ENCODE data around the gene ERAL1.
"Not testable (repeated sequence)": the region's sequence is repeated elsewhere in the genome, so short reads cannot be mapped to it uniquely, and the experiment has no call there.

Gene ERAL1

GRCh38 chr17:28854457-28855335 is at the start of gene ERAL1:
Gene ERAL1 (plus strand): TSS chr17:28855016. CDS start chr17:28855035, 19 bp downstream.
- peak; percentile 91 for DNase-seq (ENCODE audit: low spot score)

GRCh38 chr17:28807925-28808634 is 46.7 kb upstream of the ERAL1 start:
- peak; percentile 64 for DNase-seq (ENCODE audit: low spot score)

- DNase-seq (ENCODE audit: low spot score): no peak
These were observed 44.4 kb upstream of the ERAL1 start for GRCh38 chr17:28810437-28810836.

GRCh38 chr17:28811651-28812090 is 43.1 kb upstream of the ERAL1 start:
- peak; percentile 19 for DNase-seq (ENCODE audit: low spot score)

- DNase-seq (ENCODE audit: low spot score): peak; percentile 99
These were observed 42.6 kb upstream of the ERAL1 start for GRCh38 chr17:28812091-28812747.

GRCh38 chr17:28812748-28813377 is 42.0 kb upstream of the ERAL1 start:
- peak; percentile 52 for DNase-seq (ENCODE audit: low spot score)

GRCh38 chr17:28816540-28816939 is 38.3 kb upstream of the ERAL1 start:
- DNase-seq (ENCODE audit: low spot score): no peak

GRCh38 chr17:28818819-28819221 is 36.0 kb upstream of the ERAL1 start:
- DNase-seq (ENCODE audit: low spot score): no peak

- no peak for DNase-seq (ENCODE audit: low spot score)
These were observed 35.2 kb upstream of the ERAL1 start for GRCh38 chr17:28819582-28819981.

GRCh38 chr17:28827672-28828071 is 27.1 kb upstream of the ERAL1 start:
- no peak for DNase-seq (ENCODE audit: low spot score)

- DNase-seq (ENCODE audit: low spot score): peak; percentile 11
These were observed 26.3 kb upstream of the ERAL1 start for GRCh38 chr17:28828294-28829040.

- no peak for DNase-seq (ENCODE audit: low spot score)
These were observed 20.4 kb upstream of the ERAL1 start for GRCh38 chr17:28834420-28834819.

GRCh38 chr17:28836541-28836940 is 18.3 kb upstream of the ERAL1 start:
- DNase-seq (ENCODE audit: low spot score): not testable (repeated sequence)

- DNase-seq (ENCODE audit: low spot score): no peak
These were observed 15.6 kb upstream of the ERAL1 start for GRCh38 chr17:28839221-28839620.

GRCh38 chr17:28841901-28842281 is 12.9 kb upstream of the ERAL1 start:
- DNase-seq (ENCODE audit: low spot score): no peak

- peak; percentile 99 for DNase-seq (ENCODE audit: low spot score)
These were observed 12.4 kb upstream of the ERAL1 start, which contains the start of gene FAM222B for GRCh38 chr17:28842282-28843012. Gene FAM222B (minus strand): TSS chr17:28842790. CDS start chr17:28766667, 76,123 bp downstream.

GRCh38 chr17:28843816-28844148 is 11.0 kb upstream of the ERAL1 start:
- DNase-seq (ENCODE audit: low spot score): no peak

GRCh38 chr17:28846231-28846630 is 8.6 kb upstream of the ERAL1 start:
- no peak for DNase-seq (ENCODE audit: low spot score)

GRCh38 chr17:28846699-28847098 is 8.1 kb upstream of the ERAL1 start:
- DNase-seq (ENCODE audit: low spot score): not testable (repeated sequence)

- DNase-seq (ENCODE audit: low spot score): peak; percentile 23
These were observed 6.1 kb upstream of the ERAL1 start for GRCh38 chr17:28848667-28849066.

- DNase-seq (ENCODE audit: low spot score): no peak
These were observed 5.5 kb upstream of the ERAL1 start for GRCh38 chr17:28849281-28849680.

Measured in AG08396 (cell line).